ENCODE data around the gene CSNK1A1L.

Gene CSNK1A1L

GRCh38 chr13:37106642-37107041 lies 1.2 kb upstream of the CSNK1A1L start:
- DNase-seq: no peak

- no peak for DNase-seq
Measured at GRCh38 chr13:37102896-37103295, 2.6 kb downstream of the CSNK1A1L start.

GRCh38 chr13:37101201-37101600 lies 4.3 kb downstream of the CSNK1A1L start:
- no peak for DNase-seq

- no peak for DNase-seq
Measured at GRCh38 chr13:37100731-37101130, 4.7 kb downstream of the CSNK1A1L start.

GRCh38 chr13:37097076-37097475 lies 8.4 kb downstream of the CSNK1A1L start:
- no peak for DNase-seq

GRCh38 chr13:37094840-37095239 lies 10.6 kb downstream of the CSNK1A1L start:
- DNase-seq: no peak

- no peak for DNase-seq
Measured at GRCh38 chr13:37094099-37094498, 11.4 kb downstream of the CSNK1A1L start.

- no peak for DNase-seq
Measured at GRCh38 chr13:37091835-37092234, 13.6 kb downstream of the CSNK1A1L start.

- no peak for DNase-seq
Measured at GRCh38 chr13:37090912-37091311, 14.6 kb downstream of the CSNK1A1L start.

- DNase-seq: no peak
Measured at GRCh38 chr13:37089495-37089894, 16.0 kb downstream of the CSNK1A1L start.

- DNase-seq: no peak
Measured at GRCh38 chr13:37087486-37087885, 18.0 kb downstream of the CSNK1A1L start.

GRCh38 chr13:37085606-37086005 lies 19.9 kb downstream of the CSNK1A1L start:
- DNase-seq: no peak

GRCh38 chr13:37076818-37077217 lies 28.6 kb downstream of the CSNK1A1L start:
- no peak for DNase-seq

GRCh38 chr13:37075164-37075563 lies 30.3 kb downstream of the CSNK1A1L start:
- DNase-seq: no peak

- DNase-seq: peak; percentile 10
Measured at GRCh38 chr13:37074703-37075102, 30.8 kb downstream of the CSNK1A1L start.

- no peak for DNase-seq
Measured at GRCh38 chr13:37072024-37072423, 33.4 kb downstream of the CSNK1A1L start.

GRCh38 chr13:37070956-37071355 lies 34.5 kb downstream of the CSNK1A1L start:
- DNase-seq: no peak

GRCh38 chr13:37070145-37070695 lies 35.2 kb downstream of the CSNK1A1L start:
- DNase-seq: no peak

GRCh38 chr13:37069597-37070103 lies 35.8 kb downstream of the CSNK1A1L start:
- no peak for DNase-seq

GRCh38 chr13:37068962-37069361 lies 36.5 kb downstream of the CSNK1A1L start:
- DNase-seq: no peak

- no peak for DNase-seq
Measured at GRCh38 chr13:37067874-37068273, 37.6 kb downstream of the CSNK1A1L start.

GRCh38 chr13:37065890-37066526 lies 39.5 kb downstream of the CSNK1A1L start:
- no peak for DNase-seq

GRCh38 chr13:37059848-37060192 lies 45.6 kb downstream of the CSNK1A1L start:
- no peak for DNase-seq

- DNase-seq: peak; percentile 59
Measured at GRCh38 chr13:37058910-37059847, 46.3 kb downstream of the CSNK1A1L start, which contains the start of gene SUPT20H. Gene SUPT20H, minus strand, starts transcription at chr13:37059688. Its CDS starts 8,198 bp downstream, at chr13:37051490.
